RPMI8226 (cell line): ENCODE data around the gene ADGRB3.

ENCODE experiments used
- DNase-seq: peaks from one replicate; pipeline ENCODE4 v3.0.0-alpha.2; 2015

The ADGRB3 gene

DNA sequence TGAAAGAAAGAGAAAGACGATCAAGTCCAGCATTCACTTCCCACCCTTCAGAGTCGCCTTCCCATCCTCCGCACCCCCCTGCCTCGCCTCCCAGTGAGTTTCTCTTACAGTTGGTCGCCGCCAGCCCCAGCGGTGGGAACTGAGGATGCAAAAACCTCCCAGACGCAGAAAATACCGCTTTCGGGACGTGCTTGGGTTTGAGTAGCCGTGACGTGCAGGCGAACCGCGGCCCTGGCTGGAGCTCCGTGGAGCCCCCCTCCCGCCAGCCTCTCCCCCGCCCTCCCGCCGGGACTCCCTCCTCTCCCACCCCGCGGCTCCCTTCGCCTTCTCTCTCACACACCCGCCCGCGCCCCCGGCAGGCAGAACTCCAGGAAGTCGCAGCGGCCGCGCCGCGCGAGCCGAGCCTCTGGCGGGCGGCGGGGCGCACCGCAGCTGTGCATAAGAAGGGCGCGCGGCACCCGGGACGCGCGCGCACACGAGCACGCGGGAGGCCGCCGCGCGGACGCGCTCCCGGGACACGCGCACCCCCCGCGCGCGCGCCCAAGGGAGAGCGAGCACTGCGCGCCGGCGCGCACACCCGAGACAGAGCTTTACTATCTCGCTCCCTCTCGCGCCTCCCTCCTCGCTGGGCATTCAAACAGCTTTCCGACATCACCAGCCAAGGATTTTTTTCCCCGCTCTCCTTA is at the start of gene ADGRB3:
Gene ADGRB3, plus strand, starts transcription at position 557 of the 686 bp plus-strand sequence. CDS start 3,394 bp downstream, outside the sequence.
- DNase-seq = peak; percentile 83

DNA sequence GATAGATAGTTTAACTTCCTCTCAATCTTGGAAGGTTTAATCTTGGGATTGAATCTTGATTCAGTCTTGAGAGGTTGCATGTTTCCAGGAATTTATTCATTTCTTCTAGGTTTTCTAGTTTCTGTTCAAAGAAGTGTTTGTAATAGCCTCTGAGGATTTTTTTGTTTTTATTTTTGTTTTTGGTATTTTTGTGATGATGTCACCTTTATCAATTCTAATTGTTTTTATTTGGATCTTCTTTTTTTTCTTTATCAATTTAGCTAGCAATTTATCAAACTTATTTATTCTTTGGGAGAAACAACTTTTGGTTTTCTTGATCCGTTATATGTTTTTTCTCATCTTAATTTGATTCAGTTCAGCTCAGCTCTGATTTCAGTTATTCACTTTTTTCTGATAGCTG is 41.5 kb upstream of the ADGRB3 start:
- no peak for DNase-seq

DNA sequence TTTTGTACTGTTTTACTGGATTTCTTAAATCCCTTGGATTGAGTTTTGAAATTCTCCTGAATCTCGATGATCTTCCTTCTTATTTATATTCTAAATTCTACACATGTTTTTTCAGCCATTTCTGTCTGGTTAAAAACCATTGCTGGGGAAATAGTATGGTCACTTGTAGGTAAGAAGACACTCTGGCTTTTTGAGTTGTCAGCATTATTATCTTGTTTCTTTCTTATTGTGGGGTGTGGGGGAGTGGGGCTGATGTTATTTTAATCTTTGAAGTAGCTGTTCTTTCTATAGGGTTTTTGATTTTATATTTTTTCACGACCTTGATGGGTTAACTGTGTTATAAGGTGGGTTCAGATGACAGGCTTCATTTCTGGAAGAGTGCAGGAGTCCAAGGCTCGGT is 37.4 kb upstream of the ADGRB3 start:
- DNase-seq = no peak

DNA sequence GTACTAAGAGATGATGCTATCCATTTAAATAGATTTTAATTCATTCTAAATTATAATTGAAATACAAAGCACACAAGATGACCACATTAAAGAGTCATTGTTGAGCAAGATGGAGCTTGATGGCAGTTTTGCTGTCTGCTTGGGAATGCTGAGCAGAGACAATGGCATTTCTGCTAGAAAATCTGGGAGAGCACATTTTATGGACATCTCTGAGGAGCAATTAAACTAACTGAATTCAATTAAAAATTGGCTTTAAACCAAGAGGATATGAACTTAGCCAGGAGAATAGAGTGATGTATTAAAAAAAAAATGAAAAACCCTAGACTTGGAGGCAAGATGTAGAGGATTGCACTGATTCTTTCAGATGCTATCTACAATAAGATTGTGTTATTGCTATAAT is 19.1 kb upstream of the ADGRB3 start:
- DNase-seq = no peak

DNA sequence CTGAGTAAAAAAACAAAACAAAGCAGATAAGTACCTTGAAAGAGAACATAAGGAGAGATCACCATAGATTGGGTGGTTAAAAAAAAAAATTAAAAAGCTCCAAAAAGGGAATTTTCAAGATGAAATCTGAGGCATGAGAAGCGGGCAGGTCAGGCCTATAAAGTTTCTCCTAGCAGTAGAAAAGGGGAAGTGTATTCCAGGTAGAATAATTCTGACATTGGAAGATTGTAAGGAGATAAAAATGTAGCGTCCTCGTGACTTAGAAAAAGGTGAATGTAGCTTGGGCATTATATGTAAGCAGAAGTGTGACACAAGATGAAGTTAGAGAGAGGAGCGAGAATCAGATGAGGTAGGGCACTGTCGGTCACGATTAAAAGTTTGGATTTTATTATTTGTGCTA is 9.1 kb upstream of the ADGRB3 start:
- no peak for DNase-seq

DNA sequence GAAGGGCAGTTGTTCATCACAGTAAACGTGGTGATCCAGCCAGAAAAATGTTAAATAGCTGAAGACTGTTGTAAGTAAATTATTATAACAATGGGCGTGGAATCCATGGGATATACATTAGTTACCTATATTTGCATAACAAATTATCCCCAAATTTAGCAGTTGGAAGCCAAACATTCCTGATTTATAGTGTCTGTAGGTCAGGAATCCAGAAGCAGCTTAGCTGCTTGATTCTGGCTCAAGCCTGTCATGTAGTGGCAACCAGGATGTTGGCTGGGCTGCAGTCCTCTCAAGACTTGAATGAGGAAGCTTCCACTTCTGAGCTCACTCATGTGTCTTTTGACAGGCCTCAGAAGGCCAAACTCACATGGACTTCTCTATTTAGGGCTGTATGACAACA is 6.9 kb upstream of the ADGRB3 start:
- no peak for DNase-seq

DNA sequence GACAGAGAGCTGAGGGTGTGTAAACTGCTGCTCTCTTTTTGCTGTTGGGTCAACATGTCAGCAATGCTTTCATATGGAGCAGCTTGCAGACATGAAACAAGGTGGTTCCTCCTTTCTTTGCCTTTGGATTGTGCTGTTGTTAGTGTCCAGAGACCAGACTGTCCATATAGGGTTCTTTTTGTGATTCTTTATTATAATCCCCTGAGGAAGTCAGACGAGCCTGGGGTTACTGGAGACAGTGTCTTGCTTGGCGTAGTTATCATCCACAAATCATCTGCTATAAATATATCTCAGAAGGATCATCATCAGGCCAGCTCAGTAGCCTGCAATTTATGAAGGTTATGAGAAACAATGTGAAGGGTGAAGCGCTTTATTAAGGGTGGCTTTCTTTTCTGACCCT is 2.3 kb upstream of the ADGRB3 start:
- DNase-seq = no peak

DNA sequence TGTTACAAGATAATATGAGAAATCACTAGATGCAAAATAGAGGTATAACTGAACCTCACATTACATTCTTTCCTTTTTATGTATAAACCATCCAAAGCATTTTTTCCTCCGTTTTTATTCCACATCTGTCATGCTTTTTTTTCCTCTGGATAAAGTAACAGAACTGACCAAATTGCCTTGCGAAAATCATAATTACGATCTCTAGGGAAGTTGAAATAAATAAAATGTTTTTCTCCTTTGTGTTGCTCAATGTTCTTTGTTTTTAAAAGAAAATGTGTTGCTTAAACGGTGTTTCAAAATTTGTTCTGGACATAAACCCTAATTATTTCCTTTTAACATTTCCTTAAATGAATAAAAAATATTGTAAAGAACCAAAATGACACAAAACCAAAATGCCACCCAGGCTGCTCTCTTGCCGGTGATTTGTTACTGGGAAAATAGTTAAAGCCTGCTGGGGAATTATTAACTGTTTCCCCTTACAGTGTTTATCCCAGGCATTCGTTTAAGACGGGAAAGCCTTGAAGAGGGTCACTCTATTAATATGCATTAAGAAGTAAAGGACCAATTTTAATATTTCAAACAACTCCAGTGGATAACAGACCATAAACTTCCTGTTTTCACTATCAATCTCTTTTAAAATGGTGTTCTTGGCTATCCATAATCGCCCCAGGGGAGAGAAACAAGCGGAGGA is 1.7 kb upstream of the ADGRB3 start:
- no peak for DNase-seq

DNA sequence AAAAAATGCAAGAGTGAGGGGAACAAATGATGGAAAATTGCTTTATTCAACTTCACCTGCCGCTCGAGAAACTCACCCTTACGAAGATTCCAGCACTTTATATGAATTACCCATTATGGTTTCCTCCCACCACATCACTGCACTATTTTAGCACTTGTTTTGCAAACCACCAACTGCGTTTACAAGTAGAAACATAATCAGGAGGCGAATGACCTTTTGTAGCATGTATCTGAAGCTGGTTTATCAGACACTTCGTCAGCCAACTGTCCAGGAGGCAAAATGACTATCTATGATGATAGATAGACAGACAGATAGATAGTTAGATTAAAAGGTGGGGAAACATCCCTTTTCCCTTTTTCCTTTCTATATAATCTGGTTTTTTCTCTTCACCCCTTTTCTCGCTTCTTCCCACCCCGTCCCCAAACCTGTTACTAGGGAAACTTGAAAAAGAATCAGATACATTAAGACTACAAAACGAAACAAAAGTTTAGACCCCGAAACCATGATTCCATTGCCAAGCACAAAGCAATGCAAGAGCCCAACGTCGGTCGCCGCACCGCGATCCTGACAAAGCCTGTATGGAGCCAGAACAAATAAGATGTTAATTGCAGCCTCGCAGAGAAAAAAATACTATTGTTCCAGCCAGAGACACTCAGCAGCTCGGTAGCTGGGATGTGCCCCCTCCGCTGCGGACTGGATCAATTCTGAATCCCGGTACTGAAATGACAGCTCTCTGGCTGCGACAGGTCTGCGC is 933 bp upstream of the ADGRB3 start:
- DNase-seq = no peak

DNA sequence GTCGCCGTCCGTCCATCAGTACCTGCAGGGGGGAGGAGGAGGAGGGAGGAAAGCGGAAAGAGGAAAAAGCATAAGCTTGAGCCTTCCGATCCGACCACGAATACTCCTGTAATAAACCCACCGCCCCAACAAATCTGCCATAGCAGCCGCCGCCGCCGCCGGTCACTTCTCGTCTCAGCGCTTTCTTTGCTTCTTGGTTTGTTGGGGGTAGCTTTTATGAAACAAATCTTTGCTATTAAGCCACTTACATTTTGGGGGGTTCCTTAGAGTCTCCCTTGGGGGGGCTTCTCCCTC is 277 bp downstream of the ADGRB3 start:
- DNase-seq = no peak

DNA sequence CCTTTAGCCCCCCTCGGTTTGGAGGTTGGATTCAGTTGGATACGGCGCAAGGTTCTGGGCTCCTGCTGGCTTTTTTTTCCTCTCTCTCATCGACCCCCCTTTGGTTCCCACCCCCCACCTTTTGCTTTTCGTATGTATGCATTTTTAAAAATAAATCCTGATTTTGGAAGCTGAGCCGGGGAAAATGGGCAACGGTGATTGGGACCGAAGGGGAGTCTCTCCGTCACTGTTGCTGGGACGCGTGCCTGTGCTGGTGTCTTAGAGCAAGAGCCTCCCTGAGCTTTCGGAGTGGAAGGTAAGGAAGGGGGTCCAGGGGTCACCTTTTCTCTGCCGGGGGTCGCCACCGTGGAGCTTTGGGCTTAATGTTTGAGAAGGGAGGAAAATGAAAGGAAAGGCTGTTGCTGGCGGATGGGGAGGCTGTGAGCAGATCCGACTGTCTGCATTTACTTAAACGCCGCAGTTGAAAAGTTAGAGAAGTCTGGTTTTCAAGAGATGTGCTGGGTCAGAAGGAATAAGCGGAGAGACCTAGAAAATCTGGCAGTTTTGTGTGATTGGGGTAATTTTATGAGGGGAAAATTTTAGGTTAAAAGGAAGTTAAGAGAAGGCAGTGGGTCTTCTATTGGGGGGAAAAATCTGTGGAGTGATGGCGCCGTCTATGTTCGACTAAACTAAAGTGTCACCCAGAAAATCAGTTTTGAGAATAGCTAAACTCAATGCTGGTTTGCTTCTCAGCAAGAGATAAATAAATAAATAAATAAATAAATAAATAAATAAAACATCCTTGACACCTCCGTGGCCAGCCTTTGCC is 828 bp downstream of the ADGRB3 start:
- no peak for DNase-seq

DNA sequence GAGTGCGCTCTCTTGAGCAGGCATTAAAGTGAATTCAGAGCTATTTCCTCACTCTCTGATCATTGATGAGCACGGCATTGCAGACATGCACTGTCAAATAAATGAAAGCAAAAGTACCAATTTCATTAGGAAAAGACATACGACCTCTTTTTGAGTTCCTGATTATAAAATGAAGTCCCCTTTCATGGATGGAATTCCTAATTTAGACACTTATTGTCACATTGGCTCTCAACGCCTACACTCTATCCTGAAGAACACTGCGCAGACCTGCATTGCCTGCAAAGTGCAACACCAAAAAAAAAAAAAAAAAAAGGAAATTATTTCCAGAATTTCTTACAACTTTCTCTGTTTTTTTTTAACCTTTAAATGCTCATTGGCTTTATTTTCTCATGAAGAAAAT is 1.6 kb downstream of the ADGRB3 start:
- no peak for DNase-seq

DNA sequence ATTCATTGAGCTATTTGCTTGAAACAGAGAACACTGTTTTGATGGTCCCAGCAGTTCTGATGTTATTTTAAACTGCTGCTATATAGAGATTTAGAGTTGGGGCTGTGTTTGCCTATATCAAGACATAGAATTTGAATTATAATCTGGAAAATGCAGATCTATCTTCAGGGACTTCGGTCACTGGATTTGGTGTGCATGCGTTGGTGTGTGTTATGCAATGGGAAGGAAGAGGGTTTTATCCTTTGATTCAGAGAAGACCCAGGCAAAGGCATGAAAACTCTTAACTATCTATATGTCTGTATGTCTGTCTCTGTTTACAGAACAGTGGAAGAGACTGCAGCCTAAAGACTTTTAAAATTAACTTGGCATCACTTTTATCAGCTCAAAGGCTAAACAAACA is 2.0 kb downstream of the ADGRB3 start:
- DNase-seq = no peak

DNA sequence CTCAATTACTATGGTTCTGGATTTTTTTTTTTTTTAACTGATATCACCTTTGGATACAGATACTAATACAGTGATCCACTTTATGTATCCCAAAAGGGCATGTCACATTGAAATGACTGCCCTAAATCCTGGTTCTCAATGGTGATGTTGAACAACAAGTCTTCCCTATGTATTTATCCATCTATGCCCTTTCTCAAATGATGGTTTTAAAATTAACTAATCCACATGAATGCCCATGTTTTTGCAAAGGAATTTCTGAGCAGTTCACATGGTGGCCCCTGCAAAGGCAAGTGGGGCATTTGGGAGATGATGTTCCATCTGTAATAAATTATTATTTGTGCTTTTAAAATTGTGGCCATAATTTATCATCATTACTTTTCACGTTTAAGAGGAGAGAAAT is 2.7 kb downstream of the ADGRB3 start:
- DNase-seq = no peak

DNA sequence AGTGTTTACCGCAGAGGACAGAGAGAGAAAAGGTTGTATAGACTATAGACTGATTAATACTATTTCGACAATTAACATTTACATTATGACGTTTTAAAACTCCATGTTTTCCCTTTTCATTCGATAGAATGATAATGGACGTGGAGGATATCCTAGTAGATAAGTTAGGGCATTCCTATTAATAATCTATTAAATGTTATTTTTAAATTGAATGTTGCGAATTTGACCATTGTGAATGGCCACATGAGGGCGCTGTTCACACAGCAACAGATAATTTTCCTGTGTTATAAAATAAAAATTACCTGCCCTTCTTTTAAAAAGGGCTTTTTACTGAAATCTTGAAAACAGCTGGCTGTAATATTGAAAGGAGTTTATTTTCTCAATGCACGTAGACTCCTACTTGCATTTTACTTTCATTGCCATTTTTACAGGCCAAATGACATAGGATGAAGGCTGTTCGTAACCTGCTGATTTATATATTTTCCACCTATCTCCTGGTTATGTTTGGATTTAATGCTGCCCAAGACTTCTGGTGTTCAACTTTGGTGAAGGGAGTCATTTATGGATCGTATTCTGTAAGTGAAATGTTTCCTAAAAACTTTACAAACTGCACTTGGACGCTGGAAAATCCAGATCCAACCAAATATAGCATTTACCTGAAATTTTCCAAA is 3.3 kb downstream of the ADGRB3 start:
- peak; percentile 58 for DNase-seq

DNA sequence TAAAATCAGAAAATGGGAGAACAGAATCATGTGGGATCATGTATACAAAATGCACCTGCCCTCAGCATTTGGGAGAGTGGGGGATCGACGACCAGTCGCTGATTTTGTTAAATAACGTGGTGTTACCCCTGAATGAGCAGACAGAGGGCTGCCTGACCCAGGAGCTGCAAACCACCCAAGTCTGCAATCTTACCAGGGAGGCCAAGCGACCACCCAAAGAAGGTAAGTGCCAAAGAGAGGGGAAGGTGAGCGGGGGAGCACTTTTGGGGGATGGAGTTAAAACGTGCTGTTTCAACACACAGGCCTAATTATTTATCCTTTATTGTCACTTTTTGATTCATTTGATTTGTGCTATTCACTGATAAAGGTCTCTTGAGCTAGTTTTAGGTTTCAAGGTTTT is 4.1 kb downstream of the ADGRB3 start:
- DNase-seq = no peak

DNA sequence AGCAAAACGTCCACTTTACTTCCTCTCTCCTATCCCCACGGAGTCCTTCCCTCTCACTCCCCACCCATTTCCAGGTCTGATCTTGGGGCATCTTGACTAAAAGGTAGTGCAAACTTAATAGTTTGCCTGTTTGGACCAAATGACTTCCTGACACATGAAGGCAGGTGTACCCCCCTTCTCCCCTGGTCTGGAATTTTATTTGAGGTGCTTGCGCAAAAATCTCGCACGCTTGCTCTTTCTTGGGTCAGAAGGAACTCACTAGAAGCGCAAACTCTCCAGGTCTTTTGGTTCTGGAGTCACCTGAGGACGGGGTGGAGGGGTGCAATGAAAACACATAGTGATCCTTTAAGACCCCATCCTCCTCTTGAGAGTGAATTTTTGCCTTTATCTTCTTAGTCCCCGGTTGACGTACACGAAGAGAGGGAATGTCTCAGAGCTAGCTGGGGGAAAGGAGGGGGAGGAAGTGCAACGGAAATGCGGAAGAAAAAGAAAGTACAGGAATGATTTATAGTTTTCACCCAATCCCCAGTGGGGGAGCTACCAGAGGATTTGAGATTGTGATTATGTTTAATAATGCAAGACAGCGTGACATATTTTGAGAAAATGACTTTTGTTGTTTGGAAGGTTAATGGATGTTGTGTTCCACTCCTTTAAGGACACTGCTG is 4.9 kb downstream of the ADGRB3 start:
- DNase-seq = no peak

DNA sequence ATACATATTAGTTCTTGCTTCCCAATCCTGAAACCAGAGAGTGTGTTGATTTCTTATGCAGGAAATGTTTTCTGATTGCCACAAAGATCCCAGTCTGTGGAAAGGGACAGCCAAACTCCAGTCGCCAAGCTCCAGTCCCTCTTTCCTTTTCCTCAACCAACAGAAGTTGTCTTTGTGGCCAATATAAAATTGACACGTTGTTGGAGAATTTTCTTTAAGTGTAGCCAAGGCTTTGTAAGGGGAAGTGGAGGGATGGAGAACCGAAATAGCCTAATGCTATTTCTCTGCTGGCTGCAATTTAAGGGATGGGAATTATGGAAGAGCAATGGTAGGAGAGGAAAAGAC is 5.4 kb downstream of the ADGRB3 start:
- DNase-seq = no peak

DNA sequence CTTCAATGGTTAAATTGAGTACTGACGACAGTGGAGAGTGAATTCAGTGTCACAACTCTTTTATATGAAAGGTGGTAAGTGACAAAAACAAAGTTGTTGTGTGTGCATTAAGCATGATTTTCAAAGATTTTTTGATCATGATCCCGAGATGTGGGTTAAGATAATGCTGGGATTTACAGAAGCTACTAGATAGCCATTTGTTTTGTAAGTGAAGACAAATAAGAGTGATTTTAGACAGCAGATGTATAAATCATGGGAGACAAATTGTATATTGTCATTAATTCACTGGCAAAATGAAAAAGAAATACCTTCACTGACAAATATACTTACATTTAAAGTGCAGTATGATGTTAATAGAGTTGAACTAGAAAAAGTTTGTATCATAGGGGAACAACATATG is 6.1 kb downstream of the ADGRB3 start:
- DNase-seq = no peak

DNA sequence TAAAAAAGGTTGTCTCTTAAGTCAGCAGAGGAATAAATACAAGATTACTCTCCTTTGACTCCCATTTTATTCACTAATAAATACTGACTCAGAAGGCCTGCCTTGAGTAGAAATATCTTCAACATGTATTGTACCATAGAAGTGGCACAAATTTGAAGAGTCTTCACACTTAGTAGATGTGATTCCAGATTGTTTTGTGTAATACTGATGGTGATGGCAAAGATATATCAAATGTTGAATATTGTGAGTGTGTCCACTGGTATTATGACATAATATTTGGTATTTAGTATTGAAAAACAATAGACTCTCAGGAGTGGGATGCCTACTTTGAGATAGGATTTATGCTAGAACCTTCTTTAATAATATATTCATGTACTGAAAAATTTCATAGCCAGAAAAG is 7.0 kb downstream of the ADGRB3 start:
- DNase-seq = no peak

DNA sequence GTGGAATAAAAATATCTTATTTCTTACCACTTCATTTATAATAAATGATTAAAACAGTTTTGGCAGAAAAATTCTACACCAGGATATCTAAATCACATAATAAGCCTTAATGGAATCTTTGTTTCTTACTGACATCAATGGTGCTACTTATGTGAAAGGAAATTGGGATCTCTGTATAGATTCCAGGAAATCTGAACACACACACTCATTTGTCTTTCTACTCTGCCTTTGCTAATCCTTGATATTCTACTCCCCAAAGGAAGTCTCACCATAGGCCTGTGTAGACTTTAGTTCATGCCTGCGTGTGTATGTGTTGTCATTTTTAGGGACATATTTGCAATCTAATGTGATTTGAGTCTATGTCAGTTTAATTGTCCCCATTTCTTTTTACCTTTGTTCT is 7.9 kb downstream of the ADGRB3 start:
- DNase-seq = no peak

DNA sequence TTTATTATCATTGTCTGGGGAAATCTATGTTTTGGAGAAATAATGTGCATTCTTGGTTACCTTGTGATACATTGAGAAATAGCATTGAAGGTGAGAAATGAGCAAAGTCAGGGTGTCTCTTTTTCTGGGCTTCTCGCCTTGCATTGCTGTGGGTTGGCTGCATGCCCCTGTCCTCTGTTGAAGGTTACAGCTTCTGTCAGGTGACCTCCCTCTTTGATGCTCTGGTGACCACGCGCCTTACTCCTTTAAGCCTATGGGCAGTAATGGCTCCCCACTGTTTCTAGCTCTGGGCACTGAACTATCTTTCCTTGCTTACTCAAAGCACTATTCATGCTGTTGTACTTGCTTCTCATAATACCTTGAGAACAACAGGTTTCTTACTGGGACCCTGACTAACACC is 14.6 kb downstream of the ADGRB3 start:
- DNase-seq = peak; percentile 55

DNA sequence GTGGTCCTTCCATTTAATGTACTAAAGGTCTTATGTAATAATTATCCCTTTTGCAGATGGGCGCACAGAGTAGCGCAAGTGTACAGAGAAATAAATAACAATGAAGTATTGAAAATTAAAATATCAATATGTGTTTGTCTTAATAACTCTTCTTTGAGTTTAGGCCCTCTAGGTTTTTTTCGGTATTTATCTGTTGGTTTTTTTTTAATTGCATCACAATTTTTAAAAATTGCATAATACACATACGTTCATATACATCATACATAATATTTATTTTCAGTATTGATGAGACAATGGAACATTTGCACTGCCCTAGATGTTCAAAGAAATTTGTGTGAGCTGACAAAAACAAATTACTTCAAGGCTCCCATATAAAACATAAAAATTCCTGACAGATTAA is 15.1 kb downstream of the ADGRB3 start:
- DNase-seq = no peak
